Stimulated activated CD8-positive, alpha-beta memory T cell treated with anti-CD3 and anti-CD28 coated beads, Interleukin-7, amount 100 ng/mL, for 48 hours (primary cell): ENCODE measurements around the gene IRF8.
"Not testable (repeated sequence)": the region's sequence is repeated elsewhere in the genome, so short reads cannot be mapped to it uniquely, and the experiment has no call there.

ENCODE experiments used
- DNase-seq, 2 donors: peaks; one replicate each; pipeline ENCODE4 v3.0.0-alpha.2; 2020; ENCODE audit warnings: low read depth in 1 of 2; ENCODE audit errors: extremely low read depth in 1 of 2

IRF8 gene

GRCh38 chr16:85929259-85929721 is 30.3 kb downstream of the IRF8 start:
- DNase-seq: no peak

DNA sequence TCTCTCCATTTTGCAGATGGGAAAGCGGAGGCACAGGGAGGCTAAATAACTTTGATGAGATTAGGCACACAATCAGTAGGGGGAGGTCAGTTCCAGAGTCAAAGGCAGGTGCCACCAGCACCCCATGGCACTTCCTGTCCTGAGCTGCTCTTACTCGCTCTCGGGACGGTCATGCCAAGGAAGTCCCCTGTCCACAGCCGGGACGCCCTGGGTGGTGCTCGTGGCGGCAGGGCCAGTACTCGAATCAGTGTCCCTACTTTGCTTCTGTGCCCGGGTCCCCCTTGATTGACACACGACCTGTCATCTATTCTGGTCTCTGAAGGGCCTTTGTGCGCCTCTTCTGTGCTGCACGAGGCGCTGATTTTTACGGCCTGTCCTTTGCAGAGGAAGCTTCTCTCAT is 31.3 kb downstream of the IRF8 start:
- DNase-seq: no peak

GRCh38 chr16:85931596-85932402 is 32.8 kb downstream of the IRF8 start:
- no peak for DNase-seq

GRCh38 chr16:85934210-85934609 is 35.2 kb downstream of the IRF8 start:
- DNase-seq: no peak

DNA sequence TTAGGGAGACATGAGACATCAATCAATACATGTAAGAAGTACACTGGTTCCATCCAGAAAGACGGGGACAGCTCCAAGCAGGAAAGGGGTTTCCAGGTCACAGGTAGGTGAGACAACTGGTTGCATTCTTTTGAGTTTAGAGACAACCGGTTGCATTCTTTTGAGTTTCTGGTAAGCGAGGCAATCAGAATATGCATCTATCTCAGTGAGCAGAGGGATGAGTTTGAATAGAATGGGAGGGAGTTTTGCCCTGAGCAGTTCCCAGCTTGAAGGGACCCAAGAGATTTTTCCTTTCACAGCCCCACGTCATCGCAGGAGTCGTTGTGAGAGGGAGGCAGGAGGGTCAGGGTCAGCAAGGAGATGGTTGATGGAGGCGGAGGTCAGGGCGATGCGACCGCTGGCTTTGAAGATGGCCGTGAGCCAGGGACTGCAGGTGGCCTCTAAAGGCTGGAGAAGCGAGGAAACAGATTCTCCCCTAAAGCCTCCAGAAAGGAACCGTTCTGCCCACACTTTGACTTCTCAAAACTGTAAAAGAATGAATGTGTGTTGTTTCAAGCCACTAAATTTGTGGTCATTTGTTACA is 36.5 kb downstream of the IRF8 start:
- no peak for DNase-seq

- DNase-seq: peak; percentile 59 to 82
Observed at GRCh38 chr16:85935974-85936760, 37.2 kb downstream of the IRF8 start.

- no peak for DNase-seq
Observed at GRCh38 chr16:85936816-85937215, 37.9 kb downstream of the IRF8 start.

DNA sequence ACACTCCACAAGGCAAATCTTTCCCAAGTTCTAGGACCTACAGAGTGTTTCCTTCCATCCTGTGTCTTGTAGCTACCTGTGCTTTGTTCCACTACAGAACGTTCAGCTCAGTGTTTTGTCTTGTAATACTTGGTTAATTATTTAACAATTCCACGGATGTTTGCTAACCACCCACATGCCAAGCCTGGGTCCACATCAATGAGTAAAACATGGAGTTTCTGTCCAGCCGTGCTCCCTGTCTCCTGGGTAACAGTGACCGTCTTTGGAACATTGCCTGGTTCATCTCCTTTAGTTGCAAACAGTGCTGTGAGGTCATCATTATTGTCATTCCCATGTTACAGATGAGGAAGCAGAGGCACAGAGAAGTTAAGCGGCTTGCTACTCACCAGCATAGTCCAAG is 41.3 kb downstream of the IRF8 start:
- DNase-seq: no peak

DNA sequence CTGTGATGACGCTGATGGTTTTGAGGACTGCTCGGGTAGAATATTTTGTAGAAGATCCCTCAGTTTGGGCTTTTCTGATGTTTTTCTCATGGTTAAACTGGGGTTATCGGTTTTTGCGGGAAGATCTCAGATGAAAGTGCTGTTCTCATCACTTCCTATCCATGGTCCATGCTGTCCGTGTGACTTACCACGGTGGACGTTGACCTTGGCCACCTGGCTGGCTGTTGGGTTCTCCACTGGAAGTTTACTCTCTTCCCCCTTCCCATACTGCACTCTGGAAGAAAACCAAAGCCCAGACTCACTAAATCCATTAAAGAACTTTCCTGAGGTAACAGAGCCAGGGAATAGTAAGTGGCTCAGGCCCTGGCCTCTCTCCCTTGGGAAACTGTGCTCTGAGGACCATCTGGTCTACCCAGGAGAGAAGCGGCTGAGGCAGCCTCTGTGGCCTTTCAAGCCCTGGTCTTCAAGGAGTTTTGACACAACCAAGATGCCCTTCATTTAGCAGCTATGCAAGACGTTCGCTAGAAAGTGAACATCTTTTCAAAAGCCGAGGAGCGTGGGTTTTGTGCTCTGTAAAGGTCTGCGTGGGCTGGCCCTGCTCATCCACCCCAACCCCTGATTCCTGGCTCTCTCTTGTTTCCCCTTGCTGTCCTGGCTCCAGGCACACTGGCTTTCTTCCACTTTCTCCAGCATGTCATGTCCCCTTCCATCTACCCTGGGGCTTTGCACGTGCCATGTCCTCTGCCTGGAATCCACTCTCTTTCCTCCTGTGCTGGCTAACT is 43.1 kb downstream of the IRF8 start:
- no peak for DNase-seq

DNA sequence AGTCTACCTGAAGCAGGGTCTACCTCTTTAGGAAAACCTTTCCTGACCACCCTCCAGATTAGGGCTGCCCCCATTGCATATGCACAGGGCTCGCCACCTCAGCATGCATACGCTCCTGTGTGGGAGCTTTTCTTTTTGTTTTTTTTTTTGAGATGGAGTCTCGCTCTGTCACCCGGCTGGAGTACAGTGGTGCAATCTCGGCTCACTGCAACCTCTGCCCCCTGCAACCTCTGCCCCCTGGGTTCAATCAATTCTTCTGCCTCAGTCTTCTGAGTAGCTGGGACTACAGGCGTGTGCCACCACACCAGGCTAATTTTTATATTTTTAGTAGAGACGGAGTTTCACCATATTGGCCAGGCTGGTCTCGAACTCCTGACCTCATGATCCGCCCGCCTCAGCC is 43.7 kb downstream of the IRF8 start:
- DNase-seq: not testable (repeated sequence)

GRCh38 chr16:85943711-85944110 is 44.7 kb downstream of the IRF8 start:
- no peak for DNase-seq

DNA sequence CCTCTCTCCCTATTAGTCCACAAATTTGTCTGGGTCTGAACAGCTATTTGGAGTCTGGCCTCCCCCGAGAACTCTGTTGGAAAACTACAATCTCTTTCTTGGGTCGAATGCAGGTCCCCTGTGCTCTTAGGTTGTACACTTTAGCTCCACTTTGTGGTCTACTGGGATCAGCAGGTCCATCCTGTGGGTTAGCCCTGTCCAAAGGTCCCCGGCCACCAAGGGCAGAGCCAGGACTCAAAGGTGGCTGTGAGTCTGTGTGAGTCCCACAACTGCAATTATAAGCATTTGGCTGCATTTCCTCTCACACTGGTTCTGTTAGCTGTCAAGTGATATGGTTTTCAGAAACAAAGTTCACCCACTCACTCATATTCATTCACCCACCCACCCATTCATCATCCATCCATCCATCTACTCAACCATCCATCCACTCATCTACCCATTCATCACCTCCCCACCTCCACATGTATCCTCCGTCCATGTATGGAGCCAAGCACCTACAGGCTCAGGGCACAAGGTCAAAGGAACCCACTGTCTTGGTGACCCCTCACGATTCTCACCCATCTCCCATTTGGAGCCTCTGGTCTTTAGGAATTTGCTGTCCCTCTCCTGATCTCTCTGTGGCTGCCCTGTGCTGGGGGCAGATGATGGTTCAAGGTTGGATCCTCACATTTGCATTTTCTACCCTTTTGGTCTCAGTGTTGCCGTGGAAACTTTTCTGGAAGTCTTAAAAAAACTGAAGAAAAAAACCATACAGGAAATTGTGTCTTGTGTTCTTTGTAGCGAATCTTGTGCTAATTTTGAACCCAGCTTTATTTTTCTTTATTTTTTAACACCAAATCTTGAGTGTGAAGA is 45.8 kb downstream of the IRF8 start:
- no peak for DNase-seq

- no peak for DNase-seq
Observed at GRCh38 chr16:85945424-85945751, 46.4 kb downstream of the IRF8 start.

- DNase-seq: no peak
Observed at GRCh38 chr16:85946541-85947124, 47.7 kb downstream of the IRF8 start.

GRCh38 chr16:85947230-85948137 is 48.5 kb downstream of the IRF8 start:
- peak in 1 of 2 donors; percentile 43 for DNase-seq

GRCh38 chr16:85948138-85948509 is 49.2 kb downstream of the IRF8 start:
- DNase-seq: no peak

DNA sequence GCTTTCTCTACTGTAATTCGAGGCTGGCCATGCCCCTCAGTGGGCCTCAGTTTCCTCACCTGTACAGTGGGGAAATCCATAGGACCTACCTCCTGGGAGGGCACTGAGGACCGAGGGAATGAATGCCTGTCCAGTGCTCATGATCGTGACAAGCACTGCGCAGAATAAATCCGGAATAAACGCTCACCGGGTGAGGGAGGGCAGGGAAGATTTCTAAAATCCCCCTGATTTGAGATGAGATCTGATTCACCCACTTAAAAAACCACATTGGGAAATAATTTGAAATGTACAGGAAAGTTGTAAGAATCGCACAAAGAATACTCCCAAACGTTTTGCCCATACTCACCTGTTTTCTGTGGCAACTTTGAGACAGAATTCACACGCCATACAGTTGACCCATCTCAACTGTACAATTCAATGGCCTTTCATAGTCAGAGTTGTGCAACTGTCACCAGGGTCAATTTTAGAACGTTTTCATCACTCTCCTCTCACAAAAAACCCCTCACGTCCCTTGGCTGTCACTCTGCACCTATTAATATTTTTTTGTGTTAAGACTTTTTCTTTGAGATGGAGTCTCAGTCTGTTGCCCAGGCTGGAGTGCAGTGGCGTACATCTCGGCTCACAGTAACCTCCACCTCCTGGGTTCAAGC is 49.8 kb downstream of the IRF8 start:
- no peak for DNase-seq
